HTR-8/SVneo (cell line): ENCODE results near the gene YTHDF2.
"Not testable (repeated sequence)": the region's sequence is repeated elsewhere in the genome, so short reads cannot be mapped to it uniquely, and the experiment has no call there.

Experiments used
- DNase-seq: peaks from one replicate; pipeline ENCODE4 v3.0.0; 2011; ENCODE audit warnings: low spot score, mixed read lengths; ENCODE audit not compliant: insufficient read length
- FAIRE-seq: peaks from 2 replicates; lab custom pipeline; 2011; peaks lifted over from hg19 to GRCh38; lab: Jason Lieb, UNC

Gene YTHDF2

GRCh38 chr1:28756846-28757245, 20.1 kb downstream of the YTHDF2 start:
- FAIRE-seq (no peak), DNase-seq (no peak)

- no peak for FAIRE-seq
- no peak for DNase-seq
Measured at GRCh38 chr1:28758420-28758819, 21.7 kb downstream of the YTHDF2 start.

GRCh38 chr1:28759257-28759656, 22.5 kb downstream of the YTHDF2 start:
- FAIRE-seq = no peak
- DNase-seq = no peak

- DNase-seq (no peak), FAIRE-seq (no peak)
Measured at GRCh38 chr1:28761189-28761588, 24.4 kb downstream of the YTHDF2 start.

GRCh38 chr1:28766532-28767183, 29.9 kb downstream of the YTHDF2 start:
- FAIRE-seq (no peak), DNase-seq (no peak)

DNA sequence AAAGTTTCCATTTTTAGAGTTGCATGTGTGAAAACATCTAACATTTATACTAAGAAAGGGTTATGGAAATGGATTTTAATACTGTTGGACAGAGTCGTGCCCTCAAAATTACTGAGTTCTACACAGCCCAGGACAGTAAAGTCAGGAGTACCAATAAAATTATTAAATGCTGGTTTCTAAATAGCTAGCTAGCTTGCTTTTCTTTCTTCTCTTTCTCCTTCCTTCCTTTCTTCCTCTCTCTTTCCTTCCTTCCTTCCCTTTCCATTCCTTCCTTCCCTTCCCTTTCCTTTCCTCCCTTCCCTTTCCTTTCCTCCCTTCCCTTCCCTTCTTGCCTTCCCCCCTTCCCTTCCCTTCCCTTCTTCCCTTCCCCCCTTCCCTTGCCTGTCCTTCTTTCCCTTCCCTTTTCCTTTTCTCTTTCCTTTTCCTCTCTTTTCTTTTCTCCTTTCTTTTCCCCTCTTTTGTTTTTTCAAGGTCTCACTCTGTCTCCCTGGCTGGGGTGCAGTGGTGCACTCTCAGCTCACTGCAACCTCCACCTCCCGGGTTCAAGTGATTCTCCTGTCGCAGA, 33.9 kb downstream of the YTHDF2 start:
- no peak for FAIRE-seq

GRCh38 chr1:28771921-28772320, 35.2 kb downstream of the YTHDF2 start:
- not testable (repeated sequence) for DNase-seq, FAIRE-seq

More for the DNA sequence above, 33.9 kb downstream of the YTHDF2 start:
- DNase-seq = no peak

DNA sequence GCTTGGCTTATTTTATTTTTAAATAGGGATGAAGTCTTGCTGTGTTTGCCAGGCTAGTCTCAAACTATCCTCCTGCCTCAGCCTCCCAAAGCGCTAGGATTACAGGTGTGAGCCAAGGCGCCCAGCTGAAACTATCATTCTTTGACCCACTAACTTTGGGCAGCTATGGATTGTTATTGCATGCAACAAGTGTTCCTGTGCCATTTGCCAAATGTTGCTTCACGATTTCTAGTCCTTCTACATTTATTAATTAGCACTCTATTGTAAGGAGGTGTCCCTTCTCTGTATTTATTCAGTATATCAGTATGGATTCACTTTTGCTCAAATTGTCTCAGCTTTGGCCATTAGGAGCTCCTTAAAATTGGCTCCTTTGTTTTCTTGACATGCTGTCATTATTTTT, 36.4 kb downstream of the YTHDF2 start:
- no peak for DNase-seq
- no peak for FAIRE-seq

DNA sequence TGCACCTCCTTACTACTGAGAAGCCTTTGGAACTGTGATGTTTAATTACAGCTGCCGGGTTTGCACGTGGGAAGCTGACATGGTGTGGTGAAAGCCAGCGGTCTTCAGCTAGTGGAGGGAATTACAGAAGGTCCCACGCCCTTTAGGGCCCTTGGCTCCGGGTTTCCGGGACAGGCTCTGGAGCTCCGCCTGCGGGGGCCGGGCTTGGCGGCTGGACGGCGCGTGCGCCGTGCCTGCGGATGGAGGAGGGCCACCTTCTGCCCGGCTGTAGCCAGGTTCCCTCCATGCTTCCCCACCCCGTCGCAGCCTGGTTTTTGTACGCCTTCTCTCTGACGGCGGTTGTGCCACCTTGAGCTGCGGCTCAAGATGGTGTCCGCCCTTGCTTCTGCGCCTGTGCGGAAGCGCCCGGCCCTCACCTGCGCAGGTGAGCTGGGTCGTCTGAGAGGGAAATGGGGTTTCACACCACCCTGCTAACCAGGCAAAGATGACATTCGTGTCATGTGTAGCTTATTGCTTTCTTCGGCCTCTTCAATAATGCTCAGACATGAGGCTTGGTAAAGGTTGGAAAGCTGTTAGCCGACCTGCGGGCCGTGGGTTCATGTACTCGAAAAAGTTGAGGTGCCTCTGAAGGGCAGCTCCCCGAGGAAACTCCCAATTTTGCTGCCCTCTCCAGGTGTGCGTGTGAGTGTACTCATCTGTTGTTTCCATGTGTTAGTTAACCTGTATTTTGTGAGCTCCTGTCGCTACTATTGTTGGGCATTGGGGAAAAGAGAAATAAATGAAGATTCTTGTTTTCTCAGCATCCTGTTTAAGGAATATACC, 38.6 kb downstream of the YTHDF2 start:
- FAIRE-seq (no peak), DNase-seq (no peak)

DNA sequence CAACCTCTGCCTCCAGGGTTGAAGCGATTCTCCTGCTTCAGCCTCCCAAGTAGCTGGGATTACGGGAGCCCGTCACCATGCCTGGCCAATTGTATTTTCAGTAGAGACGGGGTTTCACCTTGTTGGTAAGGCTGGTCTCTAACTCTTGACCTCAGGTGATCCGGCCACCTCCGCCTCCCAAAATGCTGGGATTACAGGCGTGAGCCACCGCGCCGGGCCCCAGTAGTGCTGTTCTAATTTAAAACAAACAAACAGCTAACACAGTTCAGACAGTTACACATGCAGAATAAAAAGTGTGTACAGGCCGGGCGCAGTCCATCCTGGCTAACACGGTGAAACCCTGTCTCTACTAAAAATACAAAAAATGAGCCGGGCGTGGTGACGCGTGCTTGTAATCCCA, 39.6 kb downstream of the YTHDF2 start:
- no peak for FAIRE-seq

DNA sequence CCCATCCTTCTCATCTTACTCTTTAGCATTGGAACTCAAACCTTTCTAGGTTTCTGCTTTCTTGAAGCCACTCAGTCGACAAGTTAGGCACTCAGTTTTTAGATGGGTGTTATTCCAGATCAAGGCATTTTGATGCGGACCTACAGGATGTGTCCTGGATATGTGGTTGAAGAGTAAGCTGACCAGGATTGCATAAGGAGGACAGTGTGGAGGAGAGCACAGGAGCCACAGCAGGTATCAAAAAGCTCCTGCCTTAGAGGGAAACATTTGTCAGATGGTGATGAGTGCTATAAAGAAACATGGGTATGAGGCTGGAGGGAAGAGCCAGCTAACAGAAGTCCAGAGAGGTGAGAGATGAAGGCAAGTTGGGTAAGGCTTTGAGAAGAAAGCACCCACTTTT, 41.3 kb downstream of the YTHDF2 start:
- DNase-seq (no peak), FAIRE-seq (no peak)

More for the DNA sequence above, 39.6 kb downstream of the YTHDF2 start:
- DNase-seq = no peak

GRCh38 chr1:28779751-28780408, 43.1 kb downstream of the YTHDF2 start:
- no peak for DNase-seq
- no peak for FAIRE-seq

GRCh38 chr1:28781305-28781704, 44.6 kb downstream of the YTHDF2 start:
- no peak for FAIRE-seq
- no peak for DNase-seq

GRCh38 chr1:28782011-28782410, 45.3 kb downstream of the YTHDF2 start:
- DNase-seq (no peak), FAIRE-seq (no peak)

GRCh38 chr1:28783363-28783762, 46.6 kb downstream of the YTHDF2 start:
- no peak for DNase-seq
- no peak for FAIRE-seq

DNA sequence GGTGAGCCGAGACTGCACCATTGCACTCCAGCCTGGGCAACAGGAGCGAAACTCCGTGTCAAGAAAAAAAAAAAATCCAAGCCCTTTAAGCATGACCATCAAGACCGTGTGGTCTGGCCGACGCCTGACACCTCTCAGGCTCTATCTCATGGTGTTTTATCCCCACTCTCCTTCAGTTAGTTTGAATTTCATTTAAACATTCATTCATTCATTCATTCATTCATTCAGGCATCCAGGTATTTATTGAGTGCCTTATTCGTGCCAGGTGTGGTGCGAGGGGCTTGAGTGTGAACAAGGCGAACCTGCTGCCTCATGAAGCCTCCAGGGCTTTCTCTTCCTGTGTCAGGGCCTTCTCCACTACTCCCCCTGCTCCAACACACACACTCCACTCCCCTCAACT, 52.7 kb downstream of the YTHDF2 start:
- FAIRE-seq = no peak
- DNase-seq = no peak

- no peak for DNase-seq
- no peak for FAIRE-seq
Measured at GRCh38 chr1:28789816-28790215, 53.1 kb downstream of the YTHDF2 start.

DNA sequence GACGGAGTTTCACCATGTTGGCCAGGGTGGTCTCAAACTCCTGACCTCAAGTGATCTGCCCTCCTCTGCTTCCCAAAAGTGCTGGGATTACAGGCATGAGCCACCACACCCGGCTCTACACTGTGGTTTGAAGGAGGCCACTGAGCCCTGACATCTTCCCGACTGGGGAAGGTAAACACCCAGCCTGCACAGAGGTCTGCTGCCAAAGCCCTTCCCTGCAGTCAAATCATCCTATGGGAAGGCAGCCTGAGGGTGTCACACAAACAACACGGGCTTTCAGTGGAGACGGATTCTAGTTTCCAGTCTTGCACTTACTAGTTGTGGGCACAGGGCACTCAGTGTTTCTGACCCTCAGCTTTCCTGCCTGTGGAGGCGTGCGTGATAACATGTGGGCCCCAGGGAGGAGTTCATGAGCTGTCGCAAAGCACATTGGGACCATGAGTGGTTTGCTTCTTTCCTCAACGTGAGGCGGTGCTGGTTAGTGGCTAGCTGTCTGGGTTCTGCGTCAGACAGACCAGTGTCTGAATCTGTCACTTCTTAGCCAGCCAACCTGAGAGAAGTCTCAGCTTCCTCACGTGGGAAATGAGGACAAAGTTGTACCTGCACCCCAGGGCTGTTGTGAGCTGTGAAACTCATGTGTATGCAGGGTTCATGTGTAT, 53.8 kb downstream of the YTHDF2 start:
- FAIRE-seq (no peak), DNase-seq (no peak)

GRCh38 chr1:28791929-28792328, 55.2 kb downstream of the YTHDF2 start:
- not testable (repeated sequence) for DNase-seq, FAIRE-seq

DNA sequence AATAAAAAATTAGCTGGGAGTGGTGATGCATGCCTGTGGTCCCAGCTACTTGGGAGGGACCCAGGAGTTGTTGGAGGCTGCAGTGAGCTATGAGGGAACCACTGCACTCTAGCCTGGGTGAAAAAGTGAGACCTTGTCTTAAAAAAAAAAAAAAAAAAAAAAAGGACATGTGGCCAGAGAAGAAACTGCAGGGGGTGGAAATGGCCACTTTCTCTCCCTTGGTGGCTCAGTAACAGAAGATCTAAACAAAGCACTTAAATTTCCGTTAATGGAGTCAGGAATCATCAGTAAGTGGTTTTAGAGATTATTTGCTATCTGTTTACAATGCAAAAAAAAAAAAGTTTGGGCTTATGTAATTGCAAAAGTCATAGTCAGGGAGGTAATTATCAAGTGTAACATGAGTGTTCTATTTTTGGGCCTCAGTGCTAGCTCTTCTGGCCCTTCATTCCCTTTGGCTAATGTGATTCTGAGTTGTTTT, 55.9 kb downstream of the YTHDF2 start:
- no peak for DNase-seq
- no peak for FAIRE-seq
